ENCODE measurements around the gene MAGEB3.

MAGEB3 gene

GRCh38 chrX:30228526-30228925 lies 1.9 kb upstream of the MAGEB3 start:
- Histone ChIP-seq H3K4me3 (ENCODE audit: low read length) (no peak overlapping the region), H3K9me3 (ENCODE audit: control insufficient read depth, low read length) (no peaks in the 10 kb centered on the region), H3K9ac (ENCODE audit: low read length) (no peak overlapping the region), H3K27me3 (ENCODE audit: control insufficient read depth, insufficient read depth, low read length) (no peaks in the 10 kb centered on the region), H3K4me1 (ENCODE audit: control insufficient read depth, insufficient read depth, low read length) (no peaks in the 10 kb centered on the region), H3K36me3 (ENCODE audit: control insufficient read depth, insufficient read depth, low read length) (no peaks in the 10 kb centered on the region)

- H3K9ac ChIP-seq (ENCODE audit: low read length): no peak within 1 kb of the TSS
- H3K36me3 ChIP-seq (ENCODE audit: control insufficient read depth, insufficient read depth, low read length): no peaks in the 10 kb centered on the region
- no peaks in the 10 kb centered on the region for H3K4me1 ChIP-seq (ENCODE audit: control insufficient read depth, insufficient read depth, low read length)
- H3K9me3 ChIP-seq (ENCODE audit: control insufficient read depth, low read length): no peaks in the 10 kb centered on the region
- H3K4me3 ChIP-seq (ENCODE audit: low read length): no peak within 1 kb of the TSS
- H3K27me3 ChIP-seq (ENCODE audit: control insufficient read depth, insufficient read depth, low read length): no peaks in the 10 kb centered on the region
These were observed 11.4 kb downstream of the MAGEB3 start, which contains the start of gene MAGEB4 for GRCh38 chrX:30241724-30242415. MAGEB4 (plus strand) TSS chrX:30242000; CDS start chrX:30242136, 136 bp downstream.

- Histone ChIP-seq H3K4me1 (ENCODE audit: control insufficient read depth, insufficient read depth, low read length) (no peaks in the 10 kb centered on the region), H3K27me3 (ENCODE audit: control insufficient read depth, insufficient read depth, low read length) (no peaks in the 10 kb centered on the region), H3K4me3 (ENCODE audit: low read length) (no peak within 1 kb of the TSS), H3K36me3 (ENCODE audit: control insufficient read depth, insufficient read depth, low read length) (no peaks in the 10 kb centered on the region), H3K9me3 (ENCODE audit: control insufficient read depth, low read length) (no peaks in the 10 kb centered on the region), H3K9ac (ENCODE audit: low read length) (no peak within 1 kb of the TSS)
These were observed 16.5 kb downstream of the MAGEB3 start, which contains the start of gene MAGEB1 for GRCh38 chrX:30246769-30247489. MAGEB1 (plus strand) TSS chrX:30247146; CDS start chrX:30250494, 3,348 bp downstream.

- Histone ChIP-seq H3K36me3 (ENCODE audit: control insufficient read depth, insufficient read depth, low read length) (no peaks in the 10 kb centered on the region), H3K4me1 (ENCODE audit: control insufficient read depth, insufficient read depth, low read length) (no peaks in the 10 kb centered on the region), H3K4me3 (ENCODE audit: low read length) (no peak overlapping the region), H3K9me3 (ENCODE audit: control insufficient read depth, low read length) (no peaks in the 10 kb centered on the region), H3K9ac (ENCODE audit: low read length) (no peak overlapping the region), H3K27me3 (ENCODE audit: control insufficient read depth, insufficient read depth, low read length) (no peaks in the 10 kb centered on the region)
These were observed 18.4 kb downstream of the MAGEB3 start for GRCh38 chrX:30248854-30249253.

GRCh38 chrX:30253257-30253656 lies 22.8 kb downstream of the MAGEB3 start:
- Histone ChIP-seq H3K4me3 (ENCODE audit: low read length) (no peak overlapping the region), H3K36me3 (ENCODE audit: control insufficient read depth, insufficient read depth, low read length) (no peaks in the 10 kb centered on the region), H3K27me3 (ENCODE audit: control insufficient read depth, insufficient read depth, low read length) (no peaks in the 10 kb centered on the region), H3K9ac (ENCODE audit: low read length) (no peak overlapping the region), H3K4me1 (ENCODE audit: control insufficient read depth, insufficient read depth, low read length) (no peaks in the 10 kb centered on the region), H3K9me3 (ENCODE audit: control insufficient read depth, low read length) (no peaks in the 10 kb centered on the region)

GRCh38 chrX:30259927-30260326 lies 29.5 kb downstream of the MAGEB3 start:
- Histone ChIP-seq H3K4me1 (ENCODE audit: control insufficient read depth, insufficient read depth, low read length) (no peaks in the 10 kb centered on the region), H3K4me3 (ENCODE audit: low read length) (no peak overlapping the region), H3K36me3 (ENCODE audit: control insufficient read depth, insufficient read depth, low read length) (no peaks in the 10 kb centered on the region), H3K9me3 (ENCODE audit: control insufficient read depth, low read length) (no peaks in the 10 kb centered on the region), H3K27me3 (ENCODE audit: control insufficient read depth, insufficient read depth, low read length) (no peaks in the 10 kb centered on the region), H3K9ac (ENCODE audit: low read length) (no peak overlapping the region)

GRCh38 chrX:30261012-30261411 lies 30.6 kb downstream of the MAGEB3 start:
- Histone ChIP-seq H3K4me1 (ENCODE audit: control insufficient read depth, insufficient read depth, low read length) (no peaks in the 10 kb centered on the region), H3K36me3 (ENCODE audit: control insufficient read depth, insufficient read depth, low read length) (no peaks in the 10 kb centered on the region), H3K9ac (ENCODE audit: low read length) (no peak overlapping the region), H3K4me3 (ENCODE audit: low read length) (no peak overlapping the region), H3K27me3 (ENCODE audit: control insufficient read depth, insufficient read depth, low read length) (no peaks in the 10 kb centered on the region), H3K9me3 (ENCODE audit: control insufficient read depth, low read length) (no peaks in the 10 kb centered on the region)

GRCh38 chrX:30262763-30263162 lies 32.3 kb downstream of the MAGEB3 start:
- Histone ChIP-seq H3K36me3 (ENCODE audit: control insufficient read depth, insufficient read depth, low read length) (no peaks in the 10 kb centered on the region), H3K4me1 (ENCODE audit: control insufficient read depth, insufficient read depth, low read length) (no peaks in the 10 kb centered on the region), H3K27me3 (ENCODE audit: control insufficient read depth, insufficient read depth, low read length) (no peaks in the 10 kb centered on the region), H3K9ac (ENCODE audit: low read length) (no peak overlapping the region), H3K4me3 (ENCODE audit: low read length) (no peak overlapping the region), H3K9me3 (ENCODE audit: control insufficient read depth, low read length) (no peaks in the 10 kb centered on the region)

- no peaks in the 10 kb centered on the region for H3K27me3 ChIP-seq (ENCODE audit: control insufficient read depth, insufficient read depth, low read length)
- no peaks in the 10 kb centered on the region for H3K36me3 ChIP-seq (ENCODE audit: control insufficient read depth, insufficient read depth, low read length)
- H3K9me3 ChIP-seq (ENCODE audit: control insufficient read depth, low read length): no peaks in the 10 kb centered on the region
- no peak overlapping the region for H3K9ac ChIP-seq (ENCODE audit: low read length)
- no peak overlapping the region for H3K4me3 ChIP-seq (ENCODE audit: low read length)
- H3K4me1 ChIP-seq (ENCODE audit: control insufficient read depth, insufficient read depth, low read length): no peaks in the 10 kb centered on the region
These were observed 40.2 kb downstream of the MAGEB3 start for GRCh38 chrX:30270639-30271038.

- Histone ChIP-seq H3K36me3 (ENCODE audit: control insufficient read depth, insufficient read depth, low read length) (no peaks in the 10 kb centered on the region), H3K27me3 (ENCODE audit: control insufficient read depth, insufficient read depth, low read length) (no peaks in the 10 kb centered on the region), H3K4me3 (ENCODE audit: low read length) (no peak overlapping the region), H3K9me3 (ENCODE audit: control insufficient read depth, low read length) (no peaks in the 10 kb centered on the region), H3K9ac (ENCODE audit: low read length) (no peak overlapping the region), H3K4me1 (ENCODE audit: control insufficient read depth, insufficient read depth, low read length) (peaks cover 4% of the 10 kb centered on the region)
These were observed 45.0 kb downstream of the MAGEB3 start for GRCh38 chrX:30275498-30275897.

GRCh38 chrX:30278365-30278764 lies 47.9 kb downstream of the MAGEB3 start:
- Histone ChIP-seq H3K9ac (ENCODE audit: low read length) (no peak overlapping the region), H3K27me3 (ENCODE audit: control insufficient read depth, insufficient read depth, low read length) (no peaks in the 10 kb centered on the region), H3K36me3 (ENCODE audit: control insufficient read depth, insufficient read depth, low read length) (no peaks in the 10 kb centered on the region), H3K4me1 (ENCODE audit: control insufficient read depth, insufficient read depth, low read length) (peaks cover 4% of the 10 kb centered on the region), H3K4me3 (ENCODE audit: low read length) (no peak overlapping the region), H3K9me3 (ENCODE audit: control insufficient read depth, low read length) (no peaks in the 10 kb centered on the region)

- no peaks in the 10 kb centered on the region for H3K36me3 ChIP-seq (ENCODE audit: control insufficient read depth, insufficient read depth, low read length)
These were observed 50.0 kb downstream of the MAGEB3 start for GRCh38 chrX:30280428-30280827.

More at GRCh38 chrX:30280428-30280827, 50.0 kb downstream of the MAGEB3 start:
- no peaks in the 10 kb centered on the region for H3K27me3 ChIP-seq (ENCODE audit: control insufficient read depth, insufficient read depth, low read length)
- no peaks in the 10 kb centered on the region for H3K9me3 ChIP-seq (ENCODE audit: control insufficient read depth, low read length)
- H3K4me3 ChIP-seq (ENCODE audit: low read length): no peak overlapping the region
- H3K9ac ChIP-seq (ENCODE audit: low read length): no peak overlapping the region
- peaks cover 9% of the 10 kb centered on the region for H3K4me1 ChIP-seq (ENCODE audit: control insufficient read depth, insufficient read depth, low read length)
